Ovary (tissue), 9 donors: ENCODE measurements around the gene TTLL10. TPM values are rescaled to one million over a fixed set of nuclear protein-coding genes. Genes with fewer than 3 reads are reported as not detected.

Experiments used
- DNase-seq, 5 donors: peaks; one replicate each; pipeline ENCODE4 v3.0.0-alpha.2; 2019 to 2020
- H3K27ac ChIP-seq, 2 donors: fragments of 200-600 bp; one replicate each; pipeline versions ENCODE4 v1.5.1 to v1.8.0; 2019 to 2022
- H3K27me3 ChIP-seq: fragments of 200-600 bp; one replicate; pipeline ENCODE4 v1.8.0; 2022
- H3K36me3 ChIP-seq: fragments of 200-600 bp; sonication (generic); one replicate; pipeline ENCODE4 v1.5.1; 2019
- H3K4me1 ChIP-seq: one replicate; pipeline ENCODE4 v1.8.1; 2013; ENCODE audit warnings: mild to moderate bottlenecking, moderate library complexity; ENCODE audit not compliant: insufficient read depth
- H3K4me3 ChIP-seq: fragments of 200-600 bp; sonication (generic); one replicate; pipeline ENCODE4 v1.5.1; 2017
- H3K9me3 ChIP-seq, 2 donors: fragments of 200-600 bp in 1 of 2; sonication (generic) in 1 of 2; one replicate each; pipeline versions ENCODE4 v1.5.1 to v1.8.1; 2013 to 2019; ENCODE audit warnings: mild to moderate bottlenecking in 1 of 2, moderate library complexity in 1 of 2
- EP300 ChIP-seq: sonication (generic); formaldehyde crosslinking; IDR thresholded peaks from one replicate; pipeline ENCODE4 v1.6.1; 2017; ENCODE audit warnings: antibody characterized with exemption
- POLR2A ChIP-seq: fragments of 450-650 bp; IDR thresholded peaks from one replicate; pipeline ENCODE4 v1.6.1; 2017; ENCODE audit warnings: antibody characterized with exemption, mild to moderate bottlenecking, moderate library complexity
- WGBS, 3 donors: extraction: QIAGEN DNeasy Blood & Tissue Kit in 1 of 3; methylation state at CpG; one replicate each; pipeline versions ENCODE4 v1.1.5 to v1.1.7; 2013 to 2017; 5-methylcytosine and 5-hydroxymethylcytosine counted together
- intact Hi-C, 4 donors: fragments of 100-400 bp; cut with DNase I; formaldehyde crosslinking; loops; one replicate each; pipeline versions ENCODE4 v1.11.0 to v1.15.1; 2022 to 2023
- polyA plus RNA-seq, 2 donors: library from polyadenylated mRNA; stranded (reverse); fragments of 200-250 nt in 1 of 2; fragments of 350-450 nt in 1 of 2; fragmentation: Illumina TruSeq in 1 of 2; extraction: RNeasy Lipid Tissue Mini Kit (QIAGEN cat#74804) in 1 of 2; gene quantifications; one replicate each; pipeline ENCODE4 v1.2.3, GENCODE V29; 2013 to 2014
- total RNA-seq, 7 donors: library from RNA; depleted of rRNA in 2 of 7; stranded (reverse); fragments of >200 nt in 2 of 7; fragmentation: NEBNext Ultra II Directional in 3 of 7; extraction: Animal tissue kit (Norgen Biotek cat#: 25700) in 3 of 7; gene quantifications; one replicate each; pipeline versions ENCODE4 v1.1.0 to v1.2.4, GENCODE V29; 2016 to 2023
- TF ChIP-seq, protein P1 (sequence below), 3 donors: fragments of 450-650 bp in 2 of 3; fragments of 200-600 bp in 1 of 3; IDR thresholded peaks; one replicate each; pipeline versions ENCODE4 v1.5.1 to v1.8.0; 2016 to 2022; ENCODE audit warnings: antibody characterized with exemption in 3 of 3, mild to moderate bottlenecking in 1 of 3
- donor health status: DM: no; HTN: no; CAD: no; lungs with moderate emphysema.
- donor health status: DM: no; HTN: no; CAD: no.
- donor health status: Bipolar disorder and iron deficiency.
- donor health status: DM: yes; HTN: yes; CAD: no.
- donor health status: DM: no; HTN: no; CAD: no.
- donor health status: DM: yes; HTN: yes; CAD: no.

TTLL10 gene
- total and polyA plus RNA-seq, 9 donors: 0.60 to 7.0 (median 1.1) TPM; not detected in 4

- intact Hi-C loops: no loop called here
- no peak for TF ChIP-seq POLR2A
- no peak for TF ChIP-seq EP300
- 17 to 40% (median 34%) methylated on average over 5 to 11 of the region's 11 CpGs for WGBS, 3 donors
- Histone ChIP-seq H3K9me3 (no peaks in the 10 kb centered on the region), H3K4me1 (no peaks in the 10 kb centered on the region), H3K27ac (no peak overlapping the region), H3K27me3 (peaks cover 10% of the 10 kb centered on the region), H3K4me3 (no peak overlapping the region), H3K36me3 (no peaks in the 10 kb centered on the region)
- no peak for DNase-seq
These were observed 66.7 kb downstream of the TTLL10 start for GRCh38 chr1:1240348-1240732.

- DNase-seq: no peak
- intact Hi-C loops: no loop called here
- Histone ChIP-seq H3K4me1 (no peaks in the 10 kb centered on the region), H3K9me3 (no peaks in the 10 kb centered on the region), H3K27ac (no peak overlapping the region), H3K4me3 (no peak overlapping the region), H3K27me3 (peaks cover 10% of the 10 kb centered on the region), H3K36me3 (no peaks in the 10 kb centered on the region)
- WGBS, 3 donors: 27 to 46% (median 35%) methylated on average over 14 to 23 of the region's 23 CpGs
- TF ChIP-seq POLR2A (no peak), EP300 (no peak)
- TF ChIP-seq, protein P1, sequence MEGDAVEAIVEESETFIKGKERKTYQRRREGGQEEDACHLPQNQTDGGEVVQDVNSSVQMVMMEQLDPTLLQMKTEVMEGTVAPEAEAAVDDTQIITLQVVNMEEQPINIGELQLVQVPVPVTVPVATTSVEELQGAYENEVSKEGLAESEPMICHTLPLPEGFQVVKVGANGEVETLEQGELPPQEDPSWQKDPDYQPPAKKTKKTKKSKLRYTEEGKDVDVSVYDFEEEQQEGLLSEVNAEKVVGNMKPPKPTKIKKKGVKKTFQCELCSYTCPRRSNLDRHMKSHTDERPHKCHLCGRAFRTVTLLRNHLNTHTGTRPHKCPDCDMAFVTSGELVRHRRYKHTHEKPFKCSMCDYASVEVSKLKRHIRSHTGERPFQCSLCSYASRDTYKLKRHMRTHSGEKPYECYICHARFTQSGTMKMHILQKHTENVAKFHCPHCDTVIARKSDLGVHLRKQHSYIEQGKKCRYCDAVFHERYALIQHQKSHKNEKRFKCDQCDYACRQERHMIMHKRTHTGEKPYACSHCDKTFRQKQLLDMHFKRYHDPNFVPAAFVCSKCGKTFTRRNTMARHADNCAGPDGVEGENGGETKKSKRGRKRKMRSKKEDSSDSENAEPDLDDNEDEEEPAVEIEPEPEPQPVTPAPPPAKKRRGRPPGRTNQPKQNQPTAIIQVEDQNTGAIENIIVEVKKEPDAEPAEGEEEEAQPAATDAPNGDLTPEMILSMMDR (IDR thresholded peaks at IDR 0.05): no peak
These were observed 67.3 kb downstream of the TTLL10 start for GRCh38 chr1:1240822-1241587.

GRCh38 chr1:1241588-1242219 is 68.0 kb downstream of the TTLL10 start:
- no peak for DNase-seq
- Histone ChIP-seq H3K9me3 (no peaks in the 10 kb centered on the region), H3K27ac (no peak overlapping the region), H3K4me1 (no peaks in the 10 kb centered on the region), H3K36me3 (no peaks in the 10 kb centered on the region), H3K4me3 (no peak overlapping the region), H3K27me3 (peaks cover 10% of the 10 kb centered on the region)
- intact Hi-C loops: no loop called here
- TF ChIP-seq EP300: no peak
- no peak for TF ChIP-seq POLR2A
- TF ChIP-seq, protein P1 (IDR thresholded peaks at IDR 0.05): no peak
- WGBS, 3 donors: 72 to 92% (median 81%) methylated on average over 16 to 26 of the region's 26 CpGs

DNA sequence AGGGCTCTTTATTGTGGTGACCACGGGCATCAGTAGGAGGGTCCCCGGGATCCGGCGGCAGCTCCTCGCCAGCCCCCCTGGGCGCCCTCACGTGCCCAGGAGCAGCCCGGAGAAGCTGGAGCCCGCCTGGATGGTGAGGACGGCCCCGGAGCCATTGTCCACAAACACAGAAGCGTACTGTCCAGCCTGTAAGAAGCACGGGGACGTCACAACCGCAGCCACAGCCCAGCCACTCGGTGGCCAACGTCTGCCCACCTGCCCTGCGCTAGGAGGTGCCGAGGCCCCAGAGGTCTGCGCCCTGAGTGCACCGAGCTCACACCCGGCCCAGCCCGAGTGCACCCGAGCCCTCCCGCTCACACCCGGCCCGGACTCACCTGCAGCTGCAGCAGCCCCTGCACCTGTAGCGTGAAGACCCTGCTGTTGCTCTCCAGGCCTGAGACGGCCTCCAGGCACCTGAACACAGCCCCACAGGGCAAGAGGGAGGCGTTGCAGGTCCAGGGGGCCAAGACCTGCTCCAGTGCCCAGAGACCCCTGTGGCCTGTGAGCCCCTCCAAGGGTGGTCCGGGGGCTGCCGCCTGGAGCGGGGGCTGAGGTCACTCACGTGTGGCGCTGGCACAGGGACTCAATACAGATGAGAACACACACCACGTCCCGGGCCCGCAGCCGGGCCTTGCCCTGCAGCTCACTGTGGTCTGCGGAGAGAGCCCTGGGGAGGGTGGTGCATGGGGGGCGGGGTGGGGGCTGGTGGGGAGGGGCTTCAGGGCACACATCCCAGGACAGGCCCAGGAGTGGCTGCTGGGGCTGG is 69.0 kb downstream of the TTLL10 start:
- Histone ChIP-seq H3K4me1 (no peaks in the 10 kb centered on the region), H3K9me3 (no peaks in the 10 kb centered on the region), H3K27me3 (peaks cover 10% of the 10 kb centered on the region), H3K27ac (no peak overlapping the region), H3K4me3 (no peak overlapping the region), H3K36me3 (no peaks in the 10 kb centered on the region)
- intact Hi-C loops: no loop called here
- TF ChIP-seq, protein P1 (IDR thresholded peaks at IDR 0.05): no peak
- TF ChIP-seq EP300: no peak
- no peak for TF ChIP-seq POLR2A
- no peak for DNase-seq
- WGBS, 3 donors: 72 to 85% (median 83%) methylated on average over 25 to 41 of the region's 41 CpGs
